Astrocyte of the spinal cord (primary cell): ENCODE results near the gene NCBP3.

Experiments
- DNase-seq: peaks from one replicate; pipeline ENCODE4 v3.0.0; 2011; ENCODE audit warnings: low read depth, low spot score
- H3K4me3 ChIP-seq: 2 replicates; pipeline ENCODE4 v1.5.1; 2011; ENCODE audit warnings: low read depth, mild to moderate bottlenecking, low read length, moderate library complexity
- CTCF ChIP-seq: IDR thresholded peaks from 2 replicates; pipeline ENCODE4 v1.5.1; 2012; ENCODE audit warnings: low read depth, mild to moderate bottlenecking, low read length, inconsistent platforms
- in situ Hi-C: cut with HindIII; loops from 2 replicates; pipeline ENCODE4 v1.10.0; 2017; ENCODE audit warnings: low sequenced_read_pairs

NCBP3 gene

GRCh38 chr17:3754458-3755334, 91.3 kb downstream of the NCBP3 start:
- in situ Hi-C loops = no loop called here
- H3K4me3 ChIP-seq = no peak overlapping the region
- TF ChIP-seq CTCF = no peak
- no peak for DNase-seq

GRCh38 chr17:3754066-3754457, 92.0 kb downstream of the NCBP3 start:
- DNase-seq = no peak
- in situ Hi-C loops = no loop called here
- no peak overlapping the region for H3K4me3 ChIP-seq
- no peak for TF ChIP-seq CTCF

GRCh38 chr17:3753624-3754023, 92.4 kb downstream of the NCBP3 start:
- no peak for TF ChIP-seq CTCF
- no peak overlapping the region for H3K4me3 ChIP-seq
- in situ Hi-C loops = no loop called here
- no peak for DNase-seq
